Superior temporal gyrus (tissue), 1 donor: ENCODE data around the gene GFAP.

Experiments
- DNase-seq: peaks from one replicate; pipeline ENCODE4 v3.0.0-alpha.2; 2016; ENCODE audit errors: extremely low spot score

Gene GFAP

GRCh38 chr17:44863061-44863918 lies 52.0 kb downstream of the GFAP start:
- DNase-seq = no peak

GRCh38 chr17:44862278-44862914 lies 52.9 kb downstream of the GFAP start:
- DNase-seq = no peak

GRCh38 chr17:44859701-44860100 lies 55.6 kb downstream of the GFAP start:
- DNase-seq = no peak

GRCh38 chr17:44854192-44854591 lies 61.1 kb downstream of the GFAP start:
- no peak for DNase-seq
